HepG2 (cell line): Measurements from ENCODE around the gene C2orf42. TPM values are rescaled to one million over a fixed set of nuclear protein-coding genes. Genes with fewer than 3 reads are reported as not detected.
A peak's percentile ranks its signal among the peaks of the same experiment; 100 is the strongest.

ENCODE experiments used
- CHCHD3 ChIP-seq: sonication (generic); formaldehyde crosslinking; IDR thresholded peaks from 2 replicates; pipeline ENCODE4 v1.8.0; 2022; ENCODE audit warnings: mild to moderate bottlenecking, missing genetic modification reagents, moderate library complexity
- GMEB2 ChIP-seq: IDR thresholded peaks from 2 replicates; pipeline ENCODE4 v1.6.1; 2016; ENCODE audit warnings: missing biosample characterization, missing genetic modification reagents, low read depth
- HNF4A ChIP-seq: sonication (generic); formaldehyde crosslinking; IDR thresholded peaks from 2 replicates; pipeline ENCODE4 v1.4.0; 2020; ENCODE audit warnings: missing genetic modification reagents
- NPAS2 ChIP-seq: sonication (generic); formaldehyde crosslinking; IDR thresholded peaks from 2 replicates; pipeline ENCODE4 v1.8.0; 2022; ENCODE audit warnings: mild to moderate bottlenecking, missing genetic modification reagents, borderline replicate concordance
- NR2F6 ChIP-seq, 2 experiments: IDR thresholded peaks; 2 replicates each; pipeline ENCODE4 v1.6.1; 2016; ENCODE audit warnings: antibody characterized with exemption in 1 of 2, mild to moderate bottlenecking in 1 of 2
- RBFOX2 ChIP-seq: fragments of 200-400 bp; formaldehyde crosslinking; IDR thresholded peaks from 2 replicates; pipeline ENCODE4 v1.6.1; 2017; ENCODE audit warnings: low read depth, mild to moderate bottlenecking, low read length
- RELA ChIP-seq: sonication (generic); formaldehyde crosslinking; IDR thresholded peaks from 2 replicates; pipeline ENCODE4 v1.4.0; 2020; ENCODE audit warnings: missing genetic modification reagents
- SMARCE1 ChIP-seq: fragments of 450-650 bp; IDR thresholded peaks from 2 replicates; pipeline ENCODE4 v1.6.1; 2017; ENCODE audit warnings: borderline replicate concordance
- SOX6 ChIP-seq, 2 experiments: fragments of 450-650 bp in 1 of 2; sonication (generic) in 1 of 2; formaldehyde crosslinking in 1 of 2; IDR thresholded peaks; 2 replicates each; pipeline versions ENCODE4 v1.4.0 to v1.6.1; 2017 to 2020; ENCODE audit warnings: antibody characterized with exemption in 1 of 2, mild to moderate bottlenecking in 1 of 2, missing genetic modification reagents in 1 of 2
- ZC3H4 ChIP-seq: sonication (generic); formaldehyde crosslinking; IDR thresholded peaks from 2 replicates; pipeline ENCODE4 v1.4.0; 2020; ENCODE audit warnings: missing genetic modification reagents, borderline replicate concordance
- ZFP90 ChIP-seq: sonication (generic); formaldehyde crosslinking; IDR thresholded peaks from 2 replicates; pipeline ENCODE4 v1.8.0; 2022; ENCODE audit warnings: missing genetic modification reagents, mild to moderate bottlenecking, inconsistent platforms, borderline replicate concordance
- ZNF10 ChIP-seq: sonication (generic); formaldehyde crosslinking; IDR thresholded peaks from 2 replicates; pipeline ENCODE4 v1.4.0; 2020; ENCODE audit warnings: mild to moderate bottlenecking, low read depth, missing genetic modification reagents, borderline replicate concordance
- ZNF124 ChIP-seq: sonication (generic); formaldehyde crosslinking; IDR thresholded peaks from 2 replicates; pipeline ENCODE4 v1.4.0; 2020; ENCODE audit warnings: missing genetic modification reagents
- ZNF234 ChIP-seq: sonication (generic); formaldehyde crosslinking; conservative IDR thresholded peaks from 2 replicates; pipeline ENCODE4 v1.5.1; 2020; ENCODE audit warnings: mild to moderate bottlenecking, missing genetic modification reagents
- ZNF276 ChIP-seq: sonication (generic); formaldehyde crosslinking; IDR thresholded peaks from 2 replicates; pipeline ENCODE4 v1.4.0; 2020; ENCODE audit warnings: mild to moderate bottlenecking, low read depth, missing genetic modification reagents
- ZNF281 ChIP-seq: sonication (generic); formaldehyde crosslinking; IDR thresholded peaks from 2 replicates; pipeline ENCODE4 v1.4.0; 2020; ENCODE audit warnings: missing genetic modification reagents, borderline replicate concordance
- ZNF335 ChIP-seq: sonication (generic); formaldehyde crosslinking; IDR thresholded peaks from 2 replicates; pipeline ENCODE4 v1.4.0; 2020; ENCODE audit warnings: missing genetic modification reagents
- ZNF570 ChIP-seq: sonication (generic); formaldehyde crosslinking; IDR thresholded peaks from 2 replicates; pipeline ENCODE4 v1.4.0; 2020; ENCODE audit warnings: mild to moderate bottlenecking, missing genetic modification reagents, borderline replicate concordance
- ZNF749 ChIP-seq: sonication (generic); formaldehyde crosslinking; IDR thresholded peaks from 2 replicates; pipeline ENCODE4 v1.8.0; 2022; ENCODE audit warnings: mild to moderate bottlenecking, missing genetic modification reagents, moderate library complexity, borderline replicate concordance
- polyA plus RNA-seq, 8 experiments: library from polyadenylated mRNA; depleted of rRNA in 3 of 8; stranded (reverse) in 7 of 8; unstranded in 1 of 8; fragments of >200 nt; fragmentation: Illumina TruSeq in 4 of 8; extraction: Trizol in 4 of 8; gene quantifications; 2 replicates each; pipeline versions ENCODE4 v1.2.1 to v1.2.3, GENCODE V29; 2011 to 2016; ENCODE audit warnings: low read depth in 4 of 8, missing spikeins in 1 of 8, mixed read lengths in 1 of 8; ENCODE audit not compliant: insufficient read depth in 1 of 8
- total RNA-seq, 5 experiments: library from RNA; depleted of rRNA; stranded (reverse); fragments of >200 nt; fragmentation: Illumina TruSeq; extraction: Trizol; gene quantifications; 2 replicates each; pipeline ENCODE4 v1.2.3, GENCODE V29; 2016; ENCODE audit warnings: low read depth in 1 of 5
- TF ChIP-seq, protein P1 (sequence below): sonication (generic); formaldehyde crosslinking; IDR thresholded peaks from 2 replicates; pipeline ENCODE4 v1.8.0; 2022; ENCODE audit warnings: missing genetic modification reagents, mild to moderate bottlenecking, moderate library complexity, borderline replicate concordance

Gene C2orf42
- total and polyA plus RNA-seq, 2 of the 13 experiments (the other 11 are each of a cell fraction or from before 2014, with no cell fraction given) = 9.3 to 9.9 TPM

DNA sequence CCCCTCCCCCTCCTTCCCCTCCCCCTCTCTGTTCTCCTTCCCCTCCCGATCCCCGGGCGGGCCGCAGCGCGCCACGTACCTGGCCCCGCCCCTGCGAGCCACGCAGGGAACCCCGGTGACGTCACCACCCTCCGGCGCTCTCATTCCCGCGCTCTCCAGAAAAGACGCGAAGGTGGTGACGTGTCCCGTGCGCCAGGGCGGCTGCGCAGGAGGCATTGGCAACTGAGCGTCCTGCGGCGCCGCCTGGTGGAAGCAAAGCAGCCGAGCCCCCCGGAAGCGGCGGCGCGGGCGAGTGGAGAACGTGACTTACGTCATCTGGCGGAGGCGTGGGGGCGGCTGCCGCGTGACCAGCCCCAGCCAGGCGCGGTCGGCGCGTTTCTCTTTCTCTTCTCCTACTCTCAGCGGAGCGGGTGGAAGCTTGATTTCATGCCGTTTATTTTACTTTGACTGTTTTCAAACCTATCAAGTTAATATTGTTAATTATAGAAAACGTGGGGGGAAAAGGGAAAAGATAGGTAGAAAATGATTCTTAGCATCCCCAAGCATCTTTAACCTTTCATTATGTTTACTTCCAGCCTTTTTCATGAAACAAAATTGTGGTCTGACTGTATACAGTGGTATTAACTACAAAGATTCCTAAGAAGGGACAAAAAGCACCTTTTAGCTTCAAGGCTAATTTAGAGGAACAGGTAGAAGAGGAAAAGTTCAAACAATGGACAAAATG lies 48.1 kb downstream of the C2orf42 start (continued):
- TF ChIP-seq HNF4A (CRISPR knock-in tag) = peak; percentile 59
- TF ChIP-seq ZNF749 (CRISPR knock-in tag) = peak; percentile 76
- TF ChIP-seq ZNF276 = 0 out of 2 replicates have a peak, but pooled peaks have one; percentile 43
- peak; percentile 97 for TF ChIP-seq RELA (CRISPR knock-in tag)
- TF ChIP-seq ZNF124 (CRISPR knock-in tag) = peak; percentile 98
- TF ChIP-seq ZFP90 (CRISPR knock-in tag) = peak; percentile 95
- TF ChIP-seq NPAS2 (CRISPR knock-in tag) = peak; percentile 97
- TF ChIP-seq NR2F6 (IDR thresholded peaks at IDR 0.05) = no peak
- TF ChIP-seq NR2F6 (CRISPR knock-in tag; IDR thresholded peaks at IDR 0.05) = peak; percentile 83
- no peak for TF ChIP-seq SMARCE1
- TF ChIP-seq ZNF281 (CRISPR knock-in tag) = peak; percentile 95; the same call in 1 of the 2 replicates
- peak; percentile 98 for TF ChIP-seq ZNF335
- no peak for TF ChIP-seq ZNF10 (CRISPR knock-in tag)
- TF ChIP-seq ZNF570 (CRISPR knock-in tag) = no peak
- TF ChIP-seq ZNF234 (CRISPR knock-in tag) = peak; percentile 89; the same call in 1 of the 2 replicates
- TF ChIP-seq, protein P1, sequence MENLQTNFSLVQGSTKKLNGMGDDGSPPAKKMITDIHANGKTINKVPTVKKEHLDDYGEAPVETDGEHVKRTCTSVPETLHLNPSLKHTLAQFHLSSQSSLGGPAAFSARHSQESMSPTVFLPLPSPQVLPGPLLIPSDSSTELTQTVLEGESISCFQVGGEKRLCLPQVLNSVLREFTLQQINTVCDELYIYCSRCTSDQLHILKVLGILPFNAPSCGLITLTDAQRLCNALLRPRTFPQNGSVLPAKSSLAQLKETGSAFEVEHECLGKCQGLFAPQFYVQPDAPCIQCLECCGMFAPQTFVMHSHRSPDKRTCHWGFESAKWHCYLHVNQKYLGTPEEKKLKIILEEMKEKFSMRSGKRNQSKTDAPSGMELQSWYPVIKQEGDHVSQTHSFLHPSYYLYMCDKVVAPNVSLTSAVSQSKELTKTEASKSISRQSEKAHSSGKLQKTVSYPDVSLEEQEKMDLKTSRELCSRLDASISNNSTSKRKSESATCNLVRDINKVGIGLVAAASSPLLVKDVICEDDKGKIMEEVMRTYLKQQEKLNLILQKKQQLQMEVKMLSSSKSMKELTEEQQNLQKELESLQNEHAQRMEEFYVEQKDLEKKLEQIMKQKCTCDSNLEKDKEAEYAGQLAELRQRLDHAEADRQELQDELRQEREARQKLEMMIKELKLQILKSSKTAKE (CRISPR knock-in tag) = peak; percentile 89
- TF ChIP-seq RBFOX2 = peak; percentile 68
- TF ChIP-seq GMEB2 (CRISPR knock-in tag) = peak; percentile 91
- no peak; the same call in 1 of the 2 replicates for TF ChIP-seq CHCHD3
- no peak for TF ChIP-seq ZC3H4 (CRISPR knock-in tag)
- no peak for TF ChIP-seq SOX6 (IDR thresholded peaks at IDR 0.05)
- peak; percentile 94 for TF ChIP-seq SOX6 (CRISPR knock-in tag; IDR thresholded peaks at IDR 0.05)
